ENCODE results near the gene OR10P1. TPM values are rescaled to one million over a fixed set of nuclear protein-coding genes. Genes with fewer than 3 reads are reported as not detected.

Gene OR10P1
- total RNA-seq, 1 donor from 2014 or later = not detected

DNA sequence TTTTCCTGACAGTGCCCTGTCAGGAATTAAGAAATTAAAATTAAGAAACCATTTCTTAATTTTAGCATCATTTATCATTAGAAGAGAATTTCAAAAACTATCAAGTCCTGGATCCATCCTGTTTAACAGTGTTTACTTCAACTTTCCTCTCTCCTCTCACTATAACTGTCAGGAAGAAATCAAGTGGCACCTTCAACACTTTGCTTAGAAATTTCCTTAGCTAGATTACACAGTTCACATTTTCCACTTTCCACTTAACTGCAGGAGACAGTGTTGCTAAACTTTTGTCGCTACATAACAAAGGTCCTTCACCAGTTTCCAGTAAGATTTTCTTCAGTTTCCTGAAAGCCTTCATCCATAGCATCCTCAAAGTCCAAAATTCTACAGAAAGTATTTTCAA is 21.9 kb upstream of the OR10P1 start:
- DNase-seq (ENCODE audit: extremely low spot score in 2 of 2) = no peak
- no peak overlapping the region for H3K27ac ChIP-seq
- H3K9me3 ChIP-seq = peaks cover 8% of the 10 kb centered on the region
- no peaks in the 10 kb centered on the region for H3K4me1 ChIP-seq
- intact Hi-C loops (cut with DNase I) = no loop called here
- H3K4me3 ChIP-seq = no peak overlapping the region
- no peaks in the 10 kb centered on the region for H3K27me3 ChIP-seq
- TF ChIP-seq, protein P1, sequence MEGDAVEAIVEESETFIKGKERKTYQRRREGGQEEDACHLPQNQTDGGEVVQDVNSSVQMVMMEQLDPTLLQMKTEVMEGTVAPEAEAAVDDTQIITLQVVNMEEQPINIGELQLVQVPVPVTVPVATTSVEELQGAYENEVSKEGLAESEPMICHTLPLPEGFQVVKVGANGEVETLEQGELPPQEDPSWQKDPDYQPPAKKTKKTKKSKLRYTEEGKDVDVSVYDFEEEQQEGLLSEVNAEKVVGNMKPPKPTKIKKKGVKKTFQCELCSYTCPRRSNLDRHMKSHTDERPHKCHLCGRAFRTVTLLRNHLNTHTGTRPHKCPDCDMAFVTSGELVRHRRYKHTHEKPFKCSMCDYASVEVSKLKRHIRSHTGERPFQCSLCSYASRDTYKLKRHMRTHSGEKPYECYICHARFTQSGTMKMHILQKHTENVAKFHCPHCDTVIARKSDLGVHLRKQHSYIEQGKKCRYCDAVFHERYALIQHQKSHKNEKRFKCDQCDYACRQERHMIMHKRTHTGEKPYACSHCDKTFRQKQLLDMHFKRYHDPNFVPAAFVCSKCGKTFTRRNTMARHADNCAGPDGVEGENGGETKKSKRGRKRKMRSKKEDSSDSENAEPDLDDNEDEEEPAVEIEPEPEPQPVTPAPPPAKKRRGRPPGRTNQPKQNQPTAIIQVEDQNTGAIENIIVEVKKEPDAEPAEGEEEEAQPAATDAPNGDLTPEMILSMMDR (IDR thresholded peaks at IDR 0.05) = no peak
- TF ChIP-seq POLR2A (IDR thresholded peaks at IDR 0.05) (no peak), POLR2AphosphoS5 (IDR thresholded peaks at IDR 0.05; ENCODE audit: insufficient read depth in 1 of 2, low read depth in 1 of 2) (no peak)
- H3K36me3 ChIP-seq = no peaks in the 10 kb centered on the region

DNA sequence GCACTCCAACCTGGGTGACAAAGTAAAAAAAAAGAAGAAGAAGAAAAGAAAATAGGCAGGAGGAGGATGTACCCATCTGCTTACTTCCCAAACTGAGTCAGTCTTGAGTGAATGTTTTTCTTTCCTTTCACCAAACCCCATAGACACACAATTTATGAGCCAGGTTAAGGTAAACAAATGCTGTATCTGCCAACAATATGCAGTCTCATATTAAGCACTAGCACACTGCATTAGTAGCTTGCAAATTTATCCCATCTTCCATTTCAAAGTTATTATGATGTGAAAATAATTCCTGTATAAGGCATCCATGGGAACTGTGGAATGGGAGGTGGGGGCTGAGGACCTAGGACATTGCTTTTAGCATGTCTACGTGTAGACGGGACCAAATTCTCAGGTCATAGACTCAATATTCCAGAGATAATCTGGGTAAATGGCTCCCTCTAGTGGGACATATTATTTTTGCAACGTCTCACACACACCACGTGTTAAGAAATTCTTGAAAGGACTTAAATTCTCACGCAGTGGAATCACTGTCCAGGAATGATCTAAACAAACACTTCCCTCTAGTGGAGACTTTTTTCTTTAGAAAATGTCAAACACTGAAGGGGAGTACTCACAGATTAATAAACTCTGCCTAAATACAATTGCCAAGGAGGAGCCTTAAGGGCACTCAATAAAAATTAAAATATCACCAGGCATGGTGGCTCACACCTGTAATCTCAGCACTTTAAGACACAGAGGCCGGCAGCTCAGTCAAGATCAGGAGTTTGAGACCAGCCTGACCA is 17.1 kb upstream of the OR10P1 start:
- no peaks in the 10 kb centered on the region for H3K27me3 ChIP-seq
- H3K27ac ChIP-seq = no peak overlapping the region
- H3K4me3 ChIP-seq = no peak overlapping the region
- peaks cover 5% of the 10 kb centered on the region for H3K9me3 ChIP-seq
- DNase-seq (ENCODE audit: extremely low spot score in 2 of 2) = no peak
- TF ChIP-seq POLR2A (IDR thresholded peaks at IDR 0.05) (no peak), POLR2AphosphoS5 (IDR thresholded peaks at IDR 0.05; ENCODE audit: insufficient read depth in 1 of 2, low read depth in 1 of 2) (peak in 1 of 2 donors; percentile 65)
- TF ChIP-seq, protein P1 (IDR thresholded peaks at IDR 0.05) = peak; percentile 58 to 61 (median 58)
- H3K4me1 ChIP-seq = no peaks in the 10 kb centered on the region
- intact Hi-C loops (cut with DNase I) = no loop called here
- no peaks in the 10 kb centered on the region for H3K36me3 ChIP-seq

DNA sequence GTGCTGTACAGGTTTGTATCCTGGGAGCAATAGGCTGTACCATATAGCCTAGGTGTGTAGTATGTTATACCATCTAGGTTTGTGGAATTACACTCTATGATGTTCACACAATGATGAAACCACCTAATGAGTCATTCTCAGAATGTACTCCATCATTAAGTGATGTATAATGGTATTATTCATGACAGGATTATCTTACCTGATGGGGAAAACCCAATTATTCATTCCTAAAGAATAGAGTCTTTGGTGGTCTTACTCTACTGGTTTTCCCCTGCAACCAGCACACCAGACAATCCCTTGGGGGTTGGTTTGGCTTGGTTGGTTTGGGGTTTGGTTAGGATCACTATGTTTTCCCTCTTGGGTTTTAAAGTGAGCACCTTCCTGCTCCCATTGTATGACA is 12.6 kb upstream of the OR10P1 start:
- H3K9me3 ChIP-seq = no peaks in the 10 kb centered on the region
- TF ChIP-seq POLR2A (IDR thresholded peaks at IDR 0.05) = no peak
- TF ChIP-seq, protein P1 (IDR thresholded peaks at IDR 0.05) = no peak
- TF ChIP-seq POLR2AphosphoS5 (IDR thresholded peaks at IDR 0.05; ENCODE audit: insufficient read depth in 1 of 2, low read depth in 1 of 2) = no peak
- H3K27ac ChIP-seq = no peak overlapping the region
- no peaks in the 10 kb centered on the region for H3K36me3 ChIP-seq
- DNase-seq (ENCODE audit: extremely low spot score in 2 of 2) = no peak
- intact Hi-C loops (cut with DNase I) = no loop called here
- H3K4me3 ChIP-seq = no peak overlapping the region
- no peaks in the 10 kb centered on the region for H3K27me3 ChIP-seq
- H3K4me1 ChIP-seq = no peaks in the 10 kb centered on the region

DNA sequence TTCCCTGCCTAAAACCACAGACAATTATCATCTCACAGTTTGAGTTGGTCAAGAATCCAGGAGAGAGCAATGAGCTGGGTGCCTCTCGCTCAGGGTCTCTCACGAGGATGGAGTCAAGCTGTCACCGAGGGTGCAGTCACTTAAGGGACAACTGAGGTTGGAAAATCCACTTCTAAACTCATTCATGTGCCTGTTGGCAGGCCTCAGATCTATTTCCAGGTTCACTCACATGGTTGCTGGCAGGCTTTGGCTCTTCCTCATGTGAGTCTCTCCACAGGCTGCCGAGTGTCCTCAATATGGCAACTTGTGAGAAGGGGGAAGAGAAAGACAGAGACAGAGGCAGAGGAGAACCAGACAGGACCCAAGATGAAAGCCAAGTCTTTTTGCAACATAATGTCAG is 10.5 kb upstream of the OR10P1 start:
- H3K4me3 ChIP-seq = no peak overlapping the region
- H3K9me3 ChIP-seq = no peaks in the 10 kb centered on the region
- no peaks in the 10 kb centered on the region for H3K36me3 ChIP-seq
- intact Hi-C loops (cut with DNase I) = no loop called here
- TF ChIP-seq, protein P1 (IDR thresholded peaks at IDR 0.05) = no peak
- TF ChIP-seq POLR2A (IDR thresholded peaks at IDR 0.05) (no peak), POLR2AphosphoS5 (IDR thresholded peaks at IDR 0.05; ENCODE audit: insufficient read depth in 1 of 2, low read depth in 1 of 2) (no peak)
- DNase-seq (ENCODE audit: extremely low spot score in 2 of 2) = no peak
- H3K27me3 ChIP-seq = no peaks in the 10 kb centered on the region
- H3K27ac ChIP-seq = no peak overlapping the region
- H3K4me1 ChIP-seq = no peaks in the 10 kb centered on the region

Measured in vagina (tissue), 2 donors.